Colonic mucosa (tissue), 4 donors: ENCODE measurements around the gene MED12L. TPM values are rescaled to one million over a fixed set of nuclear protein-coding genes. Genes with fewer than 3 reads are reported as not detected.

Experiments
- DNase-seq: peaks from one replicate; pipeline ENCODE4 v3.0.0-alpha.2; 2020
- H3K27ac ChIP-seq: fragments of 200-600 bp; one replicate; pipeline ENCODE4 v1.8.0; 2021
- H3K27me3 ChIP-seq: fragments of 200-600 bp; one replicate; pipeline ENCODE4 v1.8.0; 2021
- H3K36me3 ChIP-seq: fragments of 200-600 bp; one replicate; pipeline ENCODE4 v1.8.0; 2021
- H3K4me1 ChIP-seq: fragments of 200-600 bp; one replicate; pipeline ENCODE4 v1.8.0; 2021; ENCODE audit warnings: mild to moderate bottlenecking
- H3K4me3 ChIP-seq: fragments of 200-600 bp; one replicate; pipeline ENCODE4 v1.8.0; 2021
- H3K9ac ChIP-seq, 2 donors: one replicate each; pipeline ENCODE4 v1.7.0; 2013; ENCODE audit warnings: control low read depth in 2 of 2, low read depth in 2 of 2, low read length in 2 of 2
- H3K9me3 ChIP-seq: fragments of 200-600 bp; one replicate; pipeline ENCODE4 v1.8.0; 2021
- CTCF ChIP-seq: fragments of 200-600 bp; IDR thresholded peaks from one replicate; pipeline ENCODE4 v1.8.0; 2022; ENCODE audit warnings: antibody characterized with exemption, mild to moderate bottlenecking
- intact Hi-C: fragments of 100-400 bp; cut with DNase I; formaldehyde crosslinking; loops from one replicate; pipeline ENCODE4 v1.14.1; 2022
- total RNA-seq, 2 donors: library from RNA; stranded (reverse); fragmentation: NEBNext Ultra II Directional in 1 of 2; extraction: Animal tissue kit (Norgen Biotek cat#: 25700) in 1 of 2; gene quantifications; one replicate each; pipeline ENCODE4 v1.2.1, GENCODE V29; 2021
- donor health status: healthy.
- donor health status: DM: no; HTN: no; CAD: no.
- donor health status: DM: no; HTN: no; CAD: no.

Gene MED12L
- total RNA-seq, 2 donors from 2014 or later = 0.32 to 1.3 TPM

GRCh38 chr3:151178208-151178845 is 92.9 kb downstream of the MED12L start:
- H3K27ac ChIP-seq = peak overlapping the region; percentile 19
- H3K27me3 ChIP-seq = no peaks in the 10 kb centered on the region
- peak; percentile 40 for DNase-seq
- H3K4me1 ChIP-seq = no peaks in the 10 kb centered on the region
- H3K36me3 ChIP-seq = no peaks in the 10 kb centered on the region
- no peak for TF ChIP-seq CTCF
- H3K9ac ChIP-seq = no peak overlapping the region
- intact Hi-C loops = no loop called here
- H3K4me3 ChIP-seq = no peak overlapping the region
- no peaks in the 10 kb centered on the region for H3K9me3 ChIP-seq

GRCh38 chr3:151182349-151183079 is 97.0 kb downstream of the MED12L start:
- intact Hi-C loops = no loop called here
- Histone ChIP-seq H3K27me3 (no peaks in the 10 kb centered on the region), H3K27ac (no peak overlapping the region), H3K4me1 (no peaks in the 10 kb centered on the region), H3K9ac (no peak overlapping the region), H3K36me3 (no peaks in the 10 kb centered on the region), H3K4me3 (no peak overlapping the region), H3K9me3 (no peaks in the 10 kb centered on the region)
- TF ChIP-seq CTCF = no peak
- DNase-seq = no peak

DNA sequence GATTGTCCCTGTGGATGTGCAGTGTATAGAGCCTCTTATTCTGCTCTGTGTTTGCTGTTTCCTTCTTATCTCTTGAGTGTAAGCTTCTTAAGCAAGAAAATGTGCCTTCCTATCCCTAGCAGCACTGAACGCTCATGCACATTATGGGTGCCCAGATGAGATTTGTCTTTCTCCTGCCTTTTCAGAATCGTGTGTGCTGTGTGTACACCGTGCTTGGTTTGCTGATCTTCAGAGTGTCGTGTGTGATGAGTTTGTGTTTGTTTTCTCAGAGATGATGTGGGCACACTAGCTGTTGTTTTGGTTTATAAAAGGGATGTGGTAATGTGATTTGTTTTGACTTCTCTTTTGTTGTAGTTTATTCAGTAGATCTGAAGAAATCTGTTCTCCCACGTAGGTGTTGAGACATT is 97.8 kb downstream of the MED12L start:
- no peak for DNase-seq
- Histone ChIP-seq H3K27ac (no peak overlapping the region), H3K4me3 (no peak overlapping the region), H3K4me1 (no peaks in the 10 kb centered on the region), H3K27me3 (no peaks in the 10 kb centered on the region), H3K36me3 (no peaks in the 10 kb centered on the region), H3K9ac (no peak overlapping the region), H3K9me3 (no peaks in the 10 kb centered on the region)
- intact Hi-C loops = no loop called here
- no peak for TF ChIP-seq CTCF

- H3K36me3 ChIP-seq = no peaks in the 10 kb centered on the region
- H3K9me3 ChIP-seq = no peaks in the 10 kb centered on the region
- H3K27me3 ChIP-seq = no peaks in the 10 kb centered on the region
- no peak overlapping the region for H3K9ac ChIP-seq
- DNase-seq = no peak
- no peak for TF ChIP-seq CTCF
- no peak overlapping the region for H3K4me3 ChIP-seq
- no peak overlapping the region for H3K27ac ChIP-seq
- intact Hi-C loops = no loop called here
- H3K4me1 ChIP-seq = no peaks in the 10 kb centered on the region
Measured at GRCh38 chr3:151191095-151191494, 105.6 kb downstream of the MED12L start.

- no peak for TF ChIP-seq CTCF
- H3K27ac ChIP-seq = no peak overlapping the region
- H3K27me3 ChIP-seq = no peaks in the 10 kb centered on the region
- H3K36me3 ChIP-seq = no peaks in the 10 kb centered on the region
- no peaks in the 10 kb centered on the region for H3K4me1 ChIP-seq
- H3K4me3 ChIP-seq = no peak overlapping the region
- no peak overlapping the region for H3K9ac ChIP-seq
- no peaks in the 10 kb centered on the region for H3K9me3 ChIP-seq
- no peak for DNase-seq
- intact Hi-C loops = no loop called here
Measured at GRCh38 chr3:151192545-151192944, 107.1 kb downstream of the MED12L start.
